Measurements from ENCODE around the gene RGS1. TPM values are rescaled to one million over a fixed set of nuclear protein-coding genes. Genes with fewer than 3 reads are reported as not detected.

Gene RGS1, protein sequence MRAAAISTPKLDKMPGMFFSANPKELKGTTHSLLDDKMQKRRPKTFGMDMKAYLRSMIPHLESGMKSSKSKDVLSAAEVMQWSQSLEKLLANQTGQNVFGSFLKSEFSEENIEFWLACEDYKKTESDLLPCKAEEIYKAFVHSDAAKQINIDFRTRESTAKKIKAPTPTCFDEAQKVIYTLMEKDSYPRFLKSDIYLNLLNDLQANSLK
- total RNA-seq: not detected in 2 replicates

DNA sequence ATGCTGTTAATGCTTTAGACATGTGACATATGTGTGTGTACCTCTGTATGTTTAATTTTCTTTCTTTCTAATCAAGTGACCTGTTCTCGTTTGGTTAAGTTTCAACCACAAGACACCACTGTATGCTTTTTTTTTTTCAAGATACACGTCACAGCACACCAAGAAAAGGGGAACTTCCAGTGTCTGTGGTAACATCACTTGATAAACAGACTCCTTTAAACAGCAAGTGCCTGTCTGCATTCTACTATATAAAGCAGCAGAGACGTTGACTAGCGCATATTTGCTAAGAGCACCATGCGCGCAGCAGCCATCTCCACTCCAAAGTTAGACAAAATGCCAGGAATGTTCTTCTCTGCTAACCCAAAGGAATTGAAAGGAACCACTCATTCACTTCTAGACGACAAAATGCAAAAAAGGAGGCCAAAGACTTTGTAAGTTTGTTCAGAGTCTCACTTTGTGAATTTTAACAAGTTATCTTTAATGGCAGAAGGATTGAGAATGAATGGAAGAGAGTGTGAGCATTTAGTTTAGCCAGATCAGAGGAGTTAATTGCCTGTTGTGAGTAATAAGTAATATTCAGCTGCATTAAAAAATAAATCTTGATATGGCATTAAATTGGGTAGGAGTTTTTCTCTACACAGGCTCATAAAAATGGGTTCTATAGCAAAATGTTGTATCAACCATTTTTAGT, at the start of gene RGS1:
Gene RGS1 (plus strand): TSS at position 275 of the 691 bp plus-strand sequence. CDS start 20 bp downstream, at position 295.

Other genes starting within 250 kb of the RGS1 start
- gene RGS13, start 60.4 kb downstream of the RGS1 start, total RNA-seq: not detected in 2 replicates
- gene RGS2, start 233.3 kb downstream of the RGS1 start, total RNA-seq: 34.7 and 63.0 TPM in 2 replicates